HG03066 (cell line): ENCODE results near the gene KRT77.

ENCODE experiments used
- ATAC-seq: cut with Tn5 transposase; IDR thresholded peaks from one replicate; pipeline ENCODE4 v1.9.1; 2021; ENCODE audit warnings: low read depth; ENCODE audit not compliant: unreplicated experiment

KRT77 gene

GRCh38 chr12:52659395-52659794 lies 43.9 kb downstream of the KRT77 start:
- ATAC-seq = no peak

- no peak for ATAC-seq
Measured at GRCh38 chr12:52658196-52658595, 45.1 kb downstream of the KRT77 start.

GRCh38 chr12:52657250-52657902 lies 45.9 kb downstream of the KRT77 start:
- ATAC-seq = no peak

- no peak for ATAC-seq
Measured at GRCh38 chr12:52656616-52657015, 46.7 kb downstream of the KRT77 start.

- no peak for ATAC-seq
Measured at GRCh38 chr12:52655720-52656124, 47.6 kb downstream of the KRT77 start.

GRCh38 chr12:52655251-52655650 lies 48.1 kb downstream of the KRT77 start:
- no peak for ATAC-seq

- ATAC-seq = no peak
Measured at GRCh38 chr12:52651726-52652261, 51.5 kb downstream of the KRT77 start, which contains the start of gene KRT2. KRT2 (minus strand) TSS chr12:52652211; CDS start chr12:52652142, 69 bp downstream.

- no peak for ATAC-seq
Measured at GRCh38 chr12:52650520-52651081, 52.7 kb downstream of the KRT77 start.

- ATAC-seq = no peak
Measured at GRCh38 chr12:52649066-52649465, 54.3 kb downstream of the KRT77 start.

- no peak for ATAC-seq
Measured at GRCh38 chr12:52648012-52648550, 55.2 kb downstream of the KRT77 start.

- no peak for ATAC-seq
Measured at GRCh38 chr12:52647601-52648000, 55.7 kb downstream of the KRT77 start.

GRCh38 chr12:52646613-52647012 lies 56.7 kb downstream of the KRT77 start:
- ATAC-seq = no peak

- no peak for ATAC-seq
Measured at GRCh38 chr12:52645982-52646381, 57.3 kb downstream of the KRT77 start.

GRCh38 chr12:52645120-52645761 lies 58.1 kb downstream of the KRT77 start:
- ATAC-seq = no peak

GRCh38 chr12:52644078-52644415 lies 59.3 kb downstream of the KRT77 start:
- ATAC-seq = no peak

- no peak for ATAC-seq
Measured at GRCh38 chr12:52643233-52644077, 59.9 kb downstream of the KRT77 start.

GRCh38 chr12:52641468-52641867 lies 61.9 kb downstream of the KRT77 start:
- no peak for ATAC-seq
